Measurements from ENCODE around the gene DDX39B.

The DDX39B gene

GRCh38 chr6:31531771-31532643 lies 9.8 kb downstream of the DDX39B start:
- no peak for TF ChIP-seq CTCF (IDR thresholded peaks at IDR 0.05; ENCODE audit: extremely low read depth, insufficient read depth, missing control alignments)
- no peak for DNase-seq (ENCODE audit: low spot score)
- in situ Hi-C loops (cut with MboI; ENCODE audit: low pct_unique_long_range_greater_than_20kb, low sequenced_read_pairs, unreplicated experiment): no loop called here

GRCh38 chr6:31531162-31531561 lies 10.6 kb downstream of the DDX39B start:
- DNase-seq (ENCODE audit: low spot score): no peak
- in situ Hi-C loops (cut with MboI; ENCODE audit: low pct_unique_long_range_greater_than_20kb, low sequenced_read_pairs, unreplicated experiment): no loop called here
- TF ChIP-seq CTCF (IDR thresholded peaks at IDR 0.05; ENCODE audit: extremely low read depth, insufficient read depth, missing control alignments): no peak

GRCh38 chr6:31530659-31531058 lies 11.1 kb downstream of the DDX39B start:
- no peak for DNase-seq (ENCODE audit: low spot score)
- in situ Hi-C loops (cut with MboI; ENCODE audit: low pct_unique_long_range_greater_than_20kb, low sequenced_read_pairs, unreplicated experiment): no loop called here
- TF ChIP-seq CTCF (IDR thresholded peaks at IDR 0.05; ENCODE audit: extremely low read depth, insufficient read depth, missing control alignments): no peak

GRCh38 chr6:31529329-31530150 lies 12.3 kb downstream of the DDX39B start:
- TF ChIP-seq CTCF (IDR thresholded peaks at IDR 0.05; ENCODE audit: extremely low read depth, insufficient read depth, missing control alignments): no peak
- no peak for DNase-seq (ENCODE audit: low spot score)
- in situ Hi-C loops (cut with MboI; ENCODE audit: low pct_unique_long_range_greater_than_20kb, low sequenced_read_pairs, unreplicated experiment): no loop called here

- TF ChIP-seq CTCF (IDR thresholded peaks at IDR 0.05; ENCODE audit: extremely low read depth, insufficient read depth, missing control alignments): no peak
- in situ Hi-C loops (cut with MboI; ENCODE audit: low pct_unique_long_range_greater_than_20kb, low sequenced_read_pairs, unreplicated experiment): no loop called here
- no peak for DNase-seq (ENCODE audit: low spot score)
These were observed 12.9 kb downstream of the DDX39B start, which contains the start of gene MCCD1 for GRCh38 chr6:31528821-31529328. Gene MCCD1 (plus strand): TSS chr6:31528962. CDS start chr6:31529015, 53 bp downstream.

- TF ChIP-seq CTCF (IDR thresholded peaks at IDR 0.05; ENCODE audit: extremely low read depth, insufficient read depth, missing control alignments): no peak
- in situ Hi-C loops (cut with MboI; ENCODE audit: low pct_unique_long_range_greater_than_20kb, low sequenced_read_pairs, unreplicated experiment): no loop called here
- DNase-seq (ENCODE audit: low spot score): no peak
These were observed 13.5 kb downstream of the DDX39B start for GRCh38 chr6:31528307-31528777.
